ENCODE measurements around the gene LHPP.

- TF ChIP-seq CTCF (IDR thresholded peaks at IDR 0.05; ENCODE audit: low read length) = no peak
- TF ChIP-seq EZH2 (IDR thresholded peaks at IDR 0.05; ENCODE audit: borderline replicate concordance, low read length) = no peak
These were observed 152.5 kb downstream of the LHPP start for GRCh38 chr10:124614003-124614659.
